ENCODE measurements around the gene SH3BP5L. TPM values are rescaled to one million over a fixed set of nuclear protein-coding genes. Genes with fewer than 3 reads are reported as not detected.

The SH3BP5L gene
- total and polyA plus RNA-seq, 2 of the 4 experiments (the other 2 are of a cell fraction) = 23.3 to 35.9 TPM

DNA sequence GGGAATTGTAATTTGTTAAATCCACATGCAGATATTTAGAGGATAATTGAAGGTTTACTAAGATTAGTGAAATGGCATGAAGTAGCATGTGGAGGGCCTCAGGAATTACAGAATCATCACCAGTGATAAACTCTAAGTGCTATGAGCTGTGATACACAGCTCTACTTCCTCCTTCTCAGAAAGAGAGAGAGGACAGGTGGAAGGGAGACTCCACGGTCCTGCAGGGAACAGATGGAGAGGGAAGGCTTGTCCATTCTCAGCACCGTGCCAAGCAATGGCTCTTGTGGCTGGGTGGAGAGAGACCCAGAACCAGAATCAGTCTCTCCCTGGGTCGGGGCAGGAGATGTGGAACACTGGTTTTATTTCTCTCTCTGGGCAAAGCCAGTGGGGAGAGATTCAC, 42.3 kb downstream of the SH3BP5L start:
- BruUV-seq (replicated peaks) = no TSS peak
- no peak overlapping the region for H3K23ac ChIP-seq (ENCODE audit: low read depth, low read length)
- no peak overlapping the region for H2AK9ac ChIP-seq (replicated peaks; ENCODE audit: low read depth, low read length, poor library complexity)
- H3K79me1 ChIP-seq (ENCODE audit: low read depth in 1 of 2, low read length in 2 of 2) = no peaks in the 10 kb centered on the region
- H2BK15ac ChIP-seq (ENCODE audit: low read depth, low read length) = no peak overlapping the region
- H3K4ac ChIP-seq (ENCODE audit: low read depth, low read length) = no peak overlapping the region
- no peak overlapping the region for H4K8ac ChIP-seq (ENCODE audit: low read depth in 2 of 2, low read length in 2 of 2)
- TF ChIP-seq BHLHE40 (IDR thresholded peaks at IDR 0.05; ENCODE audit: low read depth, low read length) (no peak), MXI1 (IDR thresholded peaks at IDR 0.05; ENCODE audit: borderline replicate concordance, low read depth, low read length) (no peak), MAZ (IDR thresholded peaks at IDR 0.05; ENCODE audit: borderline replicate concordance, low read depth, low read length) (no peak), CHD1 (IDR thresholded peaks at IDR 0.05; ENCODE audit: low read depth, low read length) (no peak), MAFK (IDR thresholded peaks at IDR 0.05; ENCODE audit: low read depth, low read length) (no peak), RAD21 (IDR thresholded peaks at IDR 0.05; ENCODE audit: low read length) (no peak), RCOR1 (IDR thresholded peaks at IDR 0.05; ENCODE audit: insufficient replicate concordance, low read length) (no peak), CEBPB (IDR thresholded peaks at IDR 0.05; ENCODE audit: low read depth, low read length) (no peak)
- TF ChIP-seq, protein P1, sequence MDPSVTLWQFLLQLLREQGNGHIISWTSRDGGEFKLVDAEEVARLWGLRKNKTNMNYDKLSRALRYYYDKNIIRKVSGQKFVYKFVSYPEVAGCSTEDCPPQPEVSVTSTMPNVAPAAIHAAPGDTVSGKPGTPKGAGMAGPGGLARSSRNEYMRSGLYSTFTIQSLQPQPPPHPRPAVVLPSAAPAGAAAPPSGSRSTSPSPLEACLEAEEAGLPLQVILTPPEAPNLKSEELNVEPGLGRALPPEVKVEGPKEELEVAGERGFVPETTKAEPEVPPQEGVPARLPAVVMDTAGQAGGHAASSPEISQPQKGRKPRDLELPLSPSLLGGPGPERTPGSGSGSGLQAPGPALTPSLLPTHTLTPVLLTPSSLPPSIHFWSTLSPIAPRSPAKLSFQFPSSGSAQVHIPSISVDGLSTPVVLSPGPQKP (IDR thresholded peaks at IDR 0.05; ENCODE audit: borderline replicate concordance, low read depth, low read length) = no peak
- CTCF ChIA-PET = no interaction called here
- no peak overlapping the region for H3K27ac ChIP-seq (ENCODE audit: insufficient read depth, low read length)
- H3K4me3 ChIP-seq (ENCODE audit: insufficient read depth, low read depth, low read length) = no peak overlapping the region
- no peak overlapping the region for H2AK5ac ChIP-seq (ENCODE audit: low read depth, low read length)
- no peak overlapping the region for H4K91ac ChIP-seq (ENCODE audit: insufficient read depth, low read depth, low read length)
- no peak overlapping the region for H3K18ac ChIP-seq (ENCODE audit: low read depth, low read length)
- no peak overlapping the region for H3K4me2 ChIP-seq (ENCODE audit: low read depth, low read length)
- in situ Hi-C loops (cut with MboI; ENCODE audit: low sequenced_read_pairs) = no loop called here
- ATAC-seq (ENCODE audit: low read depth) (no peak), DNase-seq (no peak)
- intact Hi-C loops (cut with micrococcal nuclease) = no loop called here
- H3K9ac ChIP-seq (ENCODE audit: low read depth, low read length) = no peak overlapping the region
- H3K56ac ChIP-seq (ENCODE audit: extremely low read depth, insufficient read depth, low read length) = no peak overlapping the region
- no peaks in the 10 kb centered on the region for H4K20me1 ChIP-seq (ENCODE audit: insufficient read depth, low read length)
- POLR2A ChIA-PET (ENCODE audit: unreplicated experiment) = no interaction called here
- H3K36me3 ChIP-seq (ENCODE audit: control insufficient read depth, insufficient read depth, low read length) = no peaks in the 10 kb centered on the region
- H3K9me3 ChIP-seq (ENCODE audit: control insufficient read depth, insufficient read depth, low read length) = no peaks in the 10 kb centered on the region; the same call in 1 of the 2 replicates
- no peak overlapping the region for H2BK20ac ChIP-seq (ENCODE audit: low read depth, low read length)
- no peak overlapping the region for H3K14ac ChIP-seq (replicated peaks; ENCODE audit: low read depth, low read length)
- H3K9me1 ChIP-seq (ENCODE audit: insufficient read depth, low read length) = no peaks in the 10 kb centered on the region
- no peak overlapping the region for H2BK120ac ChIP-seq (ENCODE audit: low read depth, low read length)
- H3K4me1 ChIP-seq (ENCODE audit: control insufficient read depth, insufficient read depth, low read length) = no peaks in the 10 kb centered on the region
- H3K27me3 ChIP-seq (ENCODE audit: control insufficient read depth, insufficient read depth, low read length) = no peaks in the 10 kb centered on the region
- H2AFZ ChIP-seq (replicated peaks; ENCODE audit: low read length, poor library complexity) = no peak overlapping the region
- H4K5ac ChIP-seq (ENCODE audit: low read depth, low read length) = no peak overlapping the region
- WGBS, 2 experiments (ENCODE audit: extremely low coverage in 2 of 2, insufficient read length in 1 of 2) = 50% methylated on average over 1 of the region's 3 CpGs; no CpG with 5 or more reads in 1 of the 2 experiments
- dilution Hi-C loops (cut with HindIII; ENCODE audit: low sequenced_read_pairs, unreplicated experiment) = no loop called here
- H2BK5ac ChIP-seq (ENCODE audit: low read depth, low read length, poor library complexity, severe bottlenecking) = no peak overlapping the region

Data from IMR-90 (cell line).